HAP-1 (cell line): ENCODE measurements around the gene PRPF18.

Experiments used
- DNase-seq, 2 experiments: peaks; one replicate each; pipeline ENCODE4 v3.0.0-alpha.2; 2016 to 2020; ENCODE audit warnings: low spot score in 2 of 2
- H3K27me3 ChIP-seq: fragments of 250-450 bp; sonication (Bioruptor Pico); 2 replicates; pipeline ENCODE4 v1.5.1; 2020; ENCODE audit warnings: low read depth, mild to moderate bottlenecking, moderate library complexity
- H3K36me3 ChIP-seq: fragments of 250-450 bp; sonication (Bioruptor Pico); replicated peaks from 2 replicates; pipeline ENCODE4 v1.5.1; 2020; ENCODE audit warnings: mild to moderate bottlenecking
- H3K4me1 ChIP-seq: fragments of 250-450 bp; sonication (Bioruptor Pico); 2 replicates; pipeline ENCODE4 v1.5.1; 2020; ENCODE audit warnings: mild to moderate bottlenecking
- H3K4me3 ChIP-seq: fragments of 250-450 bp; sonication (Bioruptor Pico); 2 replicates; pipeline ENCODE4 v1.5.1; 2020; ENCODE audit warnings: mild to moderate bottlenecking, moderate library complexity
- H3K9me3 ChIP-seq: fragments of 250-450 bp; sonication (Bioruptor Pico); 2 replicates; pipeline ENCODE4 v1.5.1; 2020; ENCODE audit warnings: mild to moderate bottlenecking, moderate library complexity
- in situ Hi-C: fragments of 300-500 bp; cut with MboI; formaldehyde crosslinking; loops from 3 replicates; pipeline ENCODE4 v1.14.3; 2020; ENCODE audit warnings: low sequenced_read_pairs, inconsistent platforms, mixed read lengths

Gene PRPF18

DNA sequence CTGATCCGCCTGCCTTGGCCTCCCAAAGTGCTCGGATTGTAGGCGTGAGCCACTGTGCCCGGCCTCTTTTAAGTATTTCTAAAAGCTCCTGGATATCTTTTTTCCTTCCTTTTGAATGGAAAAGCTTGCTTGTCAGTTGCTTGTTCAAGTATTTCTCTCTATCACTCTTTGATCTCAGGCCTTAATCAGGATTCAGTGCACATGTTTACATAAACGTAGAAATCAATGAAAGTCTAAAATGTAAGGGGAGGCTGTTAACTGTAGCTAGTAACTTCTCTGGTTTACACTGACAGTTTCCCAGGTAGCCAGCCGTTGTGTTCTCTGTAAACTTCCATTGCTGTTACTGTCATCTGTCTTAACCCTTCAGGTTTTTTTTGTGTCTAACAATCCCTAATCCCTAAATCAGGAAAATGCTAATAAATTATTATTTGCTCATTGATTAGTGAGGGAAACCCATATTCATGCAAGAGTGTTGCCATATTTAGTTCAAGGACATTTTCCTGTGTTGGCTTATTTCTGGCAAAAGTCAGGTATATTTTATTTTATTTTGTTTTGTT lies 1.5 kb upstream of the PRPF18 start:
- Histone ChIP-seq H3K4me3 (no peak overlapping the region), H3K36me3 (no peaks in the 10 kb centered on the region), H3K9me3 (no peaks in the 10 kb centered on the region), H3K27me3 (peaks cover 16% of the 10 kb centered on the region), H3K4me1 (peaks cover 3% of the 10 kb centered on the region; the same call in 1 of the 2 replicates)
- in situ Hi-C loops: no loop called here
- DNase-seq: no peak

DNA sequence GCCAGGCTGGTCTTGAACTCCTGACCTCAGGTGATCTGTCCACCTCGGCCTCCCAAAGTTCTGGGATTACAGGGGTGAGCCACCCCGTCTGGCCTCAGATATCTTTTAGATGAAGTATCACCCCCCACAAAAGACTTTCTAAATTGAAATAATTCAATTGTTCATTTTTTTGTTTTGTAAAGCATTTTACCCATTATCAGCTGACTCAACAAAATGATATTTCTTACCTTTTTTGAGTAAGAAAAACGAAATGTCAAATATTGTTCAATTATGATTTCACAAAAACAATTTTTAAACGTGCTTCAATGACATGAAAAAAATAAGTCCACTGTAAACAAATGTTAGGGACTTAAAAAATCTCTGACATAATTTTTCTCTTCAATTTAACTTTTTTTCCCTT lies 822 bp upstream of the PRPF18 start:
- Histone ChIP-seq H3K4me1 (peaks cover 3% of the 10 kb centered on the region; the same call in 1 of the 2 replicates), H3K4me3 (no peak overlapping the region), H3K27me3 (peaks cover 16% of the 10 kb centered on the region), H3K9me3 (no peaks in the 10 kb centered on the region), H3K36me3 (no peaks in the 10 kb centered on the region)
- DNase-seq: no peak
- in situ Hi-C loops: no loop called here

DNA sequence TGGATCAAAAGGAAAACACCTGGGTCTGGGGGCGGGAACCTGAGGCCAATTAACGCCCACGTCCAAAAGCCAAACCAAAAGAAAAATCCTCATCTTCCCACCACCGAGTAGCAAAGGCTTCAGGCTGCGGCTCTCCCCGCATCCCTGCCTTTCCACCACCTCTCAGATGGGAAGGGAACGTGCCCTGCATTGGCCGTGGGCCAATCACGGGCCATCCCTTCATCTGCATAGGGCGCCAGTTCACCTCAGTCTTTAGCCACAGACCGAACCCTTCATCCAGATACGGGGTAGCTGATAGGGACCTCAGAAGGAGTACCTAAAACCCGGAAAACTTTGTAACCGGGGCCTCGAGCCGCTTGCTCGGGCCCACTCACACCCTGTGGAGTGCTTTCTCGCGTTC lies 626 bp downstream of the PRPF18 start:
- peak in 1 of 2 experiments; percentile 11 for DNase-seq
- Histone ChIP-seq H3K27me3 (peaks cover 16% of the 10 kb centered on the region), H3K4me3 (peak overlapping the region; percentile 83), H3K9me3 (no peaks in the 10 kb centered on the region), H3K36me3 (no peaks in the 10 kb centered on the region), H3K4me1 (peaks cover 3% of the 10 kb centered on the region; the same call in 1 of the 2 replicates)
- in situ Hi-C loops: no loop called here

DNA sequence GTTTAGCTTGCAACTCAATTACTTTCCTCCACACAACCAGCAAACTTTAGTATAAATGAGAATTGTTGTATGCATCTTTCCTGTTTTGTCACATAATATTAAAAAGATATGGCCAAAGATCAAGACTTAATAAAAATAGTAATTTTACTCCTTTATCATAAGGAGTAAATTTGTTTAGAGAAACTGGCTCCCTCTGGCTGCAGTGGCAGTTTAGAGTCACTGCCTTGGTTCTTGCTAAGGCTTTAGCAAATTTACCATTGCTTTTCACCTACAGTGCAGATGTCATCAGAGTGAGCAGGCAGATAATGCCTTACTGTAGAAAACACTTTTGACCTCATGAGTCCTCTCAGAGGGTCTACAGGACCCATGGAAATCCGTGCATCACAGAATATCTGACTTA lies 2.6 kb downstream of the PRPF18 start:
- peaks cover 3% of the 10 kb centered on the region; the same call in 1 of the 2 replicates for H3K4me1 ChIP-seq
- in situ Hi-C loops: no loop called here

DNA sequence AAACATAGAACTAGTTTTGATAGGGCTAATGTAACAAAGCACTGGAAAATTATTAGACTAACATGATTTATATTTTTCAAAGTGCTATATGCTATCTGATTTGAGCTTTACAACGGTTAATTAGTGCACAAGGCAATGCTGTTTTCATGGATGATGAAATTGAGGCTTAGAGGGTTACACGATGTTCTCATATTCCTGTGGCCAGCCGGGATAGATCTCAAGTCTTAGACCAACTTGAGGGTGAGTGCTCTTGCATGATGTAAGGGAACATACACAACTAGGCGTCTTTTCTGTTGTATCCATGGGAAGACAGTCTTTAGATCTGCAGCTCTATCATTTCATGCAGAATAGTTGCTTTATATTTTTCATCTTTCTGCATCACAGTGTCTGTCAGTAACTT lies 4.1 kb downstream of the PRPF18 start:
- Histone ChIP-seq H3K27me3 (no peaks in the 10 kb centered on the region), H3K9me3 (no peaks in the 10 kb centered on the region), H3K36me3 (no peaks in the 10 kb centered on the region; the same call in 1 of the 2 replicates), H3K4me1 (peaks cover 3% of the 10 kb centered on the region; the same call in 1 of the 2 replicates), H3K4me3 (no peak overlapping the region)
- DNase-seq: no peak
- in situ Hi-C loops: no loop called here

More for the DNA sequence above, 2.6 kb downstream of the PRPF18 start:
- no peak overlapping the region for H3K4me3 ChIP-seq
- no peaks in the 10 kb centered on the region; the same call in 1 of the 2 replicates for H3K36me3 ChIP-seq
- DNase-seq: no peak
- no peaks in the 10 kb centered on the region for H3K9me3 ChIP-seq
- H3K27me3 ChIP-seq: peaks cover 3% of the 10 kb centered on the region; the same call in 1 of the 2 replicates

DNA sequence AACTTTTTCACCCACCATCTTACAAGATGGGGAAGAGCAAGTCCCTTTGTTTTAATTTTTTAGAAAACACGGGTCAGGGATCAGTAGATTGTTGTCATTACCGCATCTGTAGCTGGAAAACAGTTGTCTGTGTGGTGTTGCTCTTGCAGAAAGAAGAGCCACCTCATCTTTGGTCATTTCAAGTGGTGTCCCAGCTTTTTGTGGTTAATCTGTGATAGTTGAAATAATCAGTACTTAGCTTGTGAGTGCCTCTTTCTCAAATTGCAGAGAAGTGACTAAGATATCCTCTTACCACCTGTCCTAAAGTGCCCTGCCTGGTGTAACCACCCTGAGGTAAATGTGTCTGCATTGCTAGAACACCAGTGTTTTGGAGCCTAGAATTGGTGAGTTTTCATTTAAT lies 5.5 kb downstream of the PRPF18 start:
- H3K36me3 ChIP-seq: no peaks in the 10 kb centered on the region; the same call in 1 of the 2 replicates
- in situ Hi-C loops: no loop called here
- no peak overlapping the region for H3K4me3 ChIP-seq
- H3K27me3 ChIP-seq: no peaks in the 10 kb centered on the region
- DNase-seq: no peak
- H3K9me3 ChIP-seq: no peaks in the 10 kb centered on the region
- H3K4me1 ChIP-seq: no peaks in the 10 kb centered on the region

DNA sequence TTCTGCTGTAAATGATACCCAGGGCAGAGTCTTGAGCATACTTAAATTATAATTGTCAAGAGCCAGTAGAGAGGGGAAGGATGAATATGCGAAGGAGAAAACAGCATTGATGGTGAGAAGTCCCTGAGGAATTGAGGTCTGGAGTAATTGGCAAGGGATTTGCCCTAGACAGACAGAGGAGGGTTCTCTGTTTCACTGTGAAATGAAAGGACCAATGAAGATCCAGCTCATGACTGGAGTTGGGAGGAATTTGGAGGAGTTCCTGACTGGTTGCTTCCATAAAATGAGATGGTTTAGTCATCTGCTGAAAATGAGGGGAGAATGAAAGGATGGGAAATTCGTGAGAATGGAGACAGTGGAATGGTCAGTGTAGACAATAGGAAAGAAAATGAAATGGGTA lies 6.8 kb downstream of the PRPF18 start:
- DNase-seq: no peak
- no peaks in the 10 kb centered on the region for H3K9me3 ChIP-seq
- H3K4me3 ChIP-seq: no peak overlapping the region
- no peaks in the 10 kb centered on the region; the same call in 1 of the 2 replicates for H3K36me3 ChIP-seq
- in situ Hi-C loops: no loop called here
- no peaks in the 10 kb centered on the region for H3K4me1 ChIP-seq
- H3K27me3 ChIP-seq: no peaks in the 10 kb centered on the region

DNA sequence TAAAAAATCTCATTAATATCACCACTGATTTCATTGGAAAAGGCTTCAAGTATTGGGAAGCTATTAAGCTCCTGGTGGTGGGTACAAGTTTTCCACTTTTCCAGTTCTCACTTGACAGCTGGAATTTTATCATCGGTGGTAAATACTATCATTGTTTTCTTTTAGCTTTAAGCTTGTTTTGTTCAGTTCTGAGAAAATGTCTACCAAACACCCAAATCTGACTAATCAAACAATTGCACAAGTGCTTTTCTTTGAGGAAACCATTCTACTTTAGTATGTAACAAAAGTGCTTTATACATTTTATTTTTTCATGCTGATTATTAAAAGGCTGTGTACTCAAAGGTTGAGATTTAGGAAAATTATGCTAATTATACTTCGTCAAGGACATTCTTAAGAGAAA lies 7.9 kb downstream of the PRPF18 start:
- no peak for DNase-seq
- Histone ChIP-seq H3K27me3 (no peaks in the 10 kb centered on the region), H3K4me3 (no peak overlapping the region), H3K36me3 (no peaks in the 10 kb centered on the region; the same call in 1 of the 2 replicates), H3K9me3 (no peaks in the 10 kb centered on the region), H3K4me1 (no peaks in the 10 kb centered on the region)
- in situ Hi-C loops: no loop called here

DNA sequence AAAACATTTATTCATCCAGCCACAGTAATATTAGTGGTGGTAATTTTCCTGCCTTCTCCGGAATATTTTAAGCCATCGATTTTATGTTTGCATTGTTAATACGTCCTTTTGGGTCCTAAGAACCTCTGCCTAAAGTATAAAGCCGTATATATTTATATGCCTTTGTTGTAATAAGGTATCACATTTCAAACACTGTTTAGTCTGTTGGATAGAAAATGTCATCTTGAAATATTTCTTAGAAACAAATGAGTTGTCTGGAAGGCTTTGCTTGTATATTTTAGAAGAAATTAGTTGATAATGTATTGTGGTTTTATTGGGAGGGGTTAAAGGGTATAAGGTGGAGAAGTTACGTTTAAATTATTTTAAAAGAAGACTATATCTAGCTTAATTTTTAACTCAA lies 11.1 kb downstream of the PRPF18 start:
- Histone ChIP-seq H3K36me3 (no peaks in the 10 kb centered on the region; the same call in 1 of the 2 replicates), H3K9me3 (no peaks in the 10 kb centered on the region), H3K4me3 (no peak overlapping the region), H3K4me1 (no peaks in the 10 kb centered on the region), H3K27me3 (no peaks in the 10 kb centered on the region)
- in situ Hi-C loops: no loop called here
- no peak for DNase-seq

DNA sequence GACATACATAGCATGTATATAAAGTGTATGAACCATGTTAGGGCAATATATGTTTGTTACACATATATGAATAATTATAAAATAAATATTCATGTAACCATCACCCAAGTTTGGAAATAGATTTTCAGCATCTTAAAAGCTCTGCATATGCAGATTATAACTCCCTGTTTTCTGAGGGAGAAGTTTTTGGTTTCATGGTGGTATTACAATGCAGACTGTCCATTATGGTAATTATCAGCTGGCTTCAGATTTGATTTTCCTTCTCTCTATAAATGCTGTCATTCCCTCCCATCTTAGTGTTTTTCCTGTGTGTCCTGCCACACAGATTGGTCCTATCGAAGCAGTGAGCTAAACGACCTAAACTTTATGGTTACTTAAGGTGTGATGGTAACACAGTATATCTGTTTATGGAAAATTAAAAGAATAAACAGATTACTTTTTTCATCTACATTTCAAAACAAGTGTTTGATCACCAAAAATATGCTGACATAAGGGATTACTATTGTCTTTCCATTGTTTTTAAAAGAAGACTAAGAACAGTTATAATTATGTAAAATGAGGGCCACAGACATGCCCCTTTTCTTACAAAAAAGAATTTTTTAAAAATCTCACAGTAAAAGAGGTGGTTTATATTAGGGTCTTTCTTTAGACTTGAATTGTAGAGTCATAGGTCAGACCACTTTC lies 17.7 kb downstream of the PRPF18 start:
- no peak overlapping the region for H3K4me3 ChIP-seq
- no peaks in the 10 kb centered on the region for H3K9me3 ChIP-seq
- H3K4me1 ChIP-seq: no peaks in the 10 kb centered on the region
- H3K27me3 ChIP-seq: no peaks in the 10 kb centered on the region
- no peaks in the 10 kb centered on the region for H3K36me3 ChIP-seq
- in situ Hi-C loops: no loop called here
- no peak for DNase-seq

DNA sequence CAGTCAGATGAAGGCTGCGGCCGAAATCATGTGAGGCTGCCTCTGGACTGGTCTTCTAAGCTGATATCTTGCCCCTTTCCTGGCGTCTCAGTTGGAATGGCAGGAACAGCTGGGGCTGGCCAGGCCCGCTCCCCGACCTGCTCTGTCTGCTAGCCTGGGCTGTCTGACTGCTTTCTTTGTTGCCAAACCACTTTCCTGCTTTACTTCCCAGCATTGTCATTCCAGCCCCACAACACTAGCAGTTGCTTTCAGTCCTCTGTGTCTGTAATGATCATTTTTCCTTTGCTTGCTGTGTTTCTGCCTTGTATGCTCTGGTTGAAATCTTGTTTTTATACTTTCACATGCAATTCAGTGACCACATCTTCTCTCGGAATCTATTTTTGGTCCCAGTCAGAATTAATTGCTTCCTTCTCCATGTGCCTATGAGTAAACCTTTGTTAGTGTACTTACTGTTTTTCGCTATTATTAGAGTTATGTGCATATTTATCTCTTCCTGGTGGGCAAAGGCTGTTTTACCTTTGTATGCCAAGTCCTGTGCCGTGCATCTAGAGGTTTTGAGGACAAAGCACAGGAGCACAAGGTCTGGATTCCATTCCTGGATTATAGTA lies 21.6 kb downstream of the PRPF18 start:
- in situ Hi-C loops: no loop called here
- H3K9me3 ChIP-seq: no peaks in the 10 kb centered on the region
- H3K27me3 ChIP-seq: no peaks in the 10 kb centered on the region
- H3K4me3 ChIP-seq: no peak overlapping the region
- no peak for DNase-seq
- H3K4me1 ChIP-seq: no peaks in the 10 kb centered on the region
- H3K36me3 ChIP-seq: peaks cover 11% of the 10 kb centered on the region

DNA sequence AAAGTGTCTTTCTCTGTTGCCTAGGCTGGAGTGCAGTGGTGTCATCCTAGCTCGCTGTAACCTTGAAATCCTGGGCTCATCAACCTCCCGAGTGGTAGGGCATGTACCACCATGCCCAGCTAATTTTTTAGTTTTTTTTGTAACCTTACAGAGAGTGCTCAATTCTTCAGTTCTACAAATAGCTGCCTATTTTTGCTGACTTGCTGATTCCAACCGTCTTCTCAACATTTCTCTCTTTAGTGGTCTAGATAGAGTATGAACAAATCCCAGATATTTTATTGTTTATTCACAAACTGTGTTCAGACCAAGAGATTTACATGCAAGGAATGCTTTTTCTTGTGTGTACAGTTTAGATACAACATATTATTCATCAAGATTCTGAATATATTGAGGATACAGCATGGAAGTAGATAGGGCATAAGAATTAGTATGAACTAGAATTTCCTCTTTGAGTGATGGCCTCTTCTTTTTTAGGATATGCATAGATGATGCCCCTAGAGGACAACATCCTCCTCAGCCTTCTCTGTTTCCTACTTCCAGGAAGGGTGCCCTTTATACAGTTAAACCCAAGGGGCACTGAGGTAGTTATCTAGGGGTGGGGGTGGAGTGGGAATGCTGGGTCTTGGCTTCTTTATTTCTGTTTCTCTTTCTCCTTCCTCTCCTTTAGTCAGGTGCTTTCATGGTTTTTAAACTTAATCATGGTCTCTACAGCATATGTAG lies 26.0 kb downstream of the PRPF18 start:
- Histone ChIP-seq H3K4me3 (no peak overlapping the region), H3K9me3 (no peaks in the 10 kb centered on the region), H3K27me3 (no peaks in the 10 kb centered on the region), H3K4me1 (peaks cover 10% of the 10 kb centered on the region; the same call in 1 of the 2 replicates), H3K36me3 (peaks cover 19% of the 10 kb centered on the region)
- no peak for DNase-seq
- in situ Hi-C loops: no loop called here

DNA sequence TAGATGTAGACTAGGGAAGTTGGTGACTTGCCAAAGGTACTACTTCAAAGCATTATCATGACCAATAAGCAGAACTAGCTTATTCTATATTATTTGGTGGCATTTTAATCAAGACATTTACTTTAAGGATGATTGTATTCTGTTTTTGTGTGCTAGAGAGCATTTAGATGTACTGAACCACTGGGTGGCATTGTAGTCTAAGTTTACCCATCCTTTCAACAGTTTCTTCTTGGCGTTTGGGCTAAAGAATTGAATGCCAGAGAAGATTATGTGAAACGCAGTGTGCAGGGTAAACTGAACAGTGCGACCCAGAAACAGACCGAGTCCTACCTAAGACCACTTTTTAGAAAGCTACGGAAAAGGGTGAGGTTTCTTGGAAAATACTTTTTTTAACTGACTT lies 26.8 kb downstream of the PRPF18 start:
- H3K27me3 ChIP-seq: no peaks in the 10 kb centered on the region
- H3K9me3 ChIP-seq: no peaks in the 10 kb centered on the region
- H3K36me3 ChIP-seq: peaks cover 19% of the 10 kb centered on the region
- H3K4me1 ChIP-seq: peaks cover 10% of the 10 kb centered on the region; the same call in 1 of the 2 replicates
- DNase-seq: no peak
- no peak overlapping the region for H3K4me3 ChIP-seq
- in situ Hi-C loops: no loop called here
